Measurements from ENCODE around the gene SNX9. TPM values are rescaled to one million over a fixed set of nuclear protein-coding genes. Genes with fewer than 3 reads are reported as not detected.

SNX9 gene
- total and polyA plus RNA-seq, 2 donors (not counting 1 experiment from before 2014, with no cell fraction given) = 10.0 to 50.7 TPM

GRCh38 chr6:157911786-157912185, 88.7 kb downstream of the SNX9 start:
- Mint-ChIP-seq H3K27ac (no peak overlapping the region), H3K9me3 (ENCODE audit: insufficient read depth) (no peaks in the 10 kb centered on the region), H3K27me3 (no peaks in the 10 kb centered on the region), H3K4me1 (peaks cover 39% of the 10 kb centered on the region), H3K4me3 (no peak overlapping the region)
- H3K79me2 ChIP-seq (ENCODE audit: control insufficient read depth, insufficient read depth, low read length) = no peaks in the 10 kb centered on the region
- peaks cover 16 to 24% of the 10 kb centered on the region in 2 donors for H3K4me1 ChIP-seq (ENCODE audit: control insufficient read depth in 2 of 2, insufficient read depth in 2 of 2, low read length in 2 of 2)
- H3K9me3 ChIP-seq (ENCODE audit: control extremely low read depth in 1 of 3, control insufficient read depth in 2 of 3, insufficient read depth in 1 of 3, low read length in 2 of 3) = no peaks in the 10 kb centered on the region
- peaks cover 8 to 24% of the 10 kb centered on the region in 2 experiments for H3K36me3 ChIP-seq (replicated peaks in 1 of 2; ENCODE audit: control extremely low read depth in 1 of 2, control insufficient read depth in 1 of 2, extremely low read depth in 1 of 2, insufficient read depth in 2 of 2, low read length in 1 of 2)
- WGBS (ENCODE audit: insufficient coverage) = 51% methylated on average over 5 of the region's 5 CpGs
- no peak for ATAC-seq (ENCODE audit: low read depth)
- H3K27me3 ChIP-seq (replicated peaks in 1 of 4; ENCODE audit: control extremely low read depth in 1 of 4, control insufficient read depth in 3 of 4, insufficient read depth in 4 of 4, low read length in 3 of 4) = no peaks in the 10 kb centered on the region
- no peak overlapping the region for H3K27ac ChIP-seq (ENCODE audit: low read length in 2 of 2)
- TF ChIP-seq EZH2 (IDR thresholded peaks at IDR 0.05; ENCODE audit: borderline replicate concordance, insufficient read depth, low read depth, low read length, poor library complexity, severe bottlenecking) (no peak), CTCF (IDR thresholded peaks at IDR 0.05) (no peak)
- POLR2A ChIA-PET = no interaction called here
- intact Hi-C loops (cut with micrococcal nuclease) = no loop called here
- no peak for DNase-seq
- H3K9ac ChIP-seq (ENCODE audit: low read length) = no peak overlapping the region
- CTCF ChIA-PET = no interaction called here
- H4K20me1 ChIP-seq (ENCODE audit: control insufficient read depth, insufficient read depth, low read length, poor library complexity, severe bottlenecking) = no peaks in the 10 kb centered on the region
- no peak overlapping the region for H3K4me2 ChIP-seq (replicated peaks; ENCODE audit: low read depth, low read length, poor library complexity, severe bottlenecking)
- no peak overlapping the region for H3K4me3 ChIP-seq (ENCODE audit: control extremely low read depth in 1 of 5, extremely low read depth in 1 of 5, insufficient read depth in 1 of 5, low read depth in 2 of 5, low read length in 4 of 5)
- no peak overlapping the region for H2AFZ ChIP-seq (ENCODE audit: insufficient read depth, low read depth, low read length, poor library complexity, severe bottlenecking)

- no peak for ATAC-seq (ENCODE audit: low read depth)
- Histone ChIP-seq H3K36me3 (replicated peaks in 1 of 2; ENCODE audit: control extremely low read depth in 1 of 2, control insufficient read depth in 1 of 2, extremely low read depth in 1 of 2, insufficient read depth in 2 of 2, low read length in 1 of 2) (peaks cover 8 to 26% of the 10 kb centered on the region in 2 experiments), H4K20me1 (ENCODE audit: control insufficient read depth, insufficient read depth, low read length, poor library complexity, severe bottlenecking) (no peaks in the 10 kb centered on the region), H3K27ac (ENCODE audit: low read length in 2 of 2) (no peak overlapping the region), H3K4me3 (ENCODE audit: control extremely low read depth in 1 of 5, extremely low read depth in 1 of 5, insufficient read depth in 1 of 5, low read depth in 2 of 5, low read length in 4 of 5) (no peak overlapping the region), H3K79me2 (ENCODE audit: control insufficient read depth, insufficient read depth, low read length) (no peaks in the 10 kb centered on the region), H2AFZ (ENCODE audit: insufficient read depth, low read depth, low read length, poor library complexity, severe bottlenecking) (no peak overlapping the region), H3K27me3 (replicated peaks in 1 of 4; ENCODE audit: control extremely low read depth in 1 of 4, control insufficient read depth in 3 of 4, insufficient read depth in 4 of 4, low read length in 3 of 4) (no peaks in the 10 kb centered on the region), H3K9ac (ENCODE audit: low read length) (no peak overlapping the region), H3K4me2 (replicated peaks; ENCODE audit: low read depth, low read length, poor library complexity, severe bottlenecking) (no peak overlapping the region), H3K9me3 (ENCODE audit: control extremely low read depth in 1 of 3, control insufficient read depth in 2 of 3, insufficient read depth in 1 of 3, low read length in 2 of 3) (no peaks in the 10 kb centered on the region), H3K4me1 (ENCODE audit: control insufficient read depth in 2 of 2, insufficient read depth in 2 of 2, low read length in 2 of 2) (peaks cover 16 to 24% of the 10 kb centered on the region in 2 donors)
- Mint-ChIP-seq H3K9me3 (ENCODE audit: insufficient read depth) (no peaks in the 10 kb centered on the region), H3K4me1 (peaks cover 39% of the 10 kb centered on the region), H3K27ac (no peak overlapping the region), H3K27me3 (no peaks in the 10 kb centered on the region), H3K4me3 (no peak overlapping the region)
- DNase-seq = no peak
- intact Hi-C loops (cut with micrococcal nuclease) = no loop called here
- TF ChIP-seq EZH2 (IDR thresholded peaks at IDR 0.05; ENCODE audit: borderline replicate concordance, insufficient read depth, low read depth, low read length, poor library complexity, severe bottlenecking) (no peak), CTCF (IDR thresholded peaks at IDR 0.05) (no peak)
- POLR2A ChIA-PET = no interaction called here
- no CpG with 5 or more reads among the region's 6 CpGs for WGBS (ENCODE audit: insufficient coverage)
- CTCF ChIA-PET = interaction anchor here (1.3 kb wide), 1 partner anchor 155 kb away, joined by 3 read pairs; no protein-coding TSS in a partner anchor
Observed at GRCh38 chr6:157912326-157912725, 89.3 kb downstream of the SNX9 start.

Data from B cell (primary cell).